Breast epithelium (tissue), 3 donors: ENCODE measurements around the gene CDHR2.

Experiments used
- POLR2AphosphoS5 ChIP-seq, 3 donors: sonication (generic); formaldehyde crosslinking; IDR thresholded peaks; one replicate each; pipeline ENCODE4 v1.6.1; 2017; ENCODE audit warnings: antibody characterized with exemption in 3 of 3
- TF ChIP-seq, protein P1 (sequence below), 3 donors: fragments of 450-650 bp; IDR thresholded peaks; one replicate each; pipeline ENCODE4 v1.5.1; 2016 to 2017; ENCODE audit warnings: antibody characterized with exemption in 3 of 3, mild to moderate bottlenecking in 3 of 3, moderate library complexity in 3 of 3

DNA sequence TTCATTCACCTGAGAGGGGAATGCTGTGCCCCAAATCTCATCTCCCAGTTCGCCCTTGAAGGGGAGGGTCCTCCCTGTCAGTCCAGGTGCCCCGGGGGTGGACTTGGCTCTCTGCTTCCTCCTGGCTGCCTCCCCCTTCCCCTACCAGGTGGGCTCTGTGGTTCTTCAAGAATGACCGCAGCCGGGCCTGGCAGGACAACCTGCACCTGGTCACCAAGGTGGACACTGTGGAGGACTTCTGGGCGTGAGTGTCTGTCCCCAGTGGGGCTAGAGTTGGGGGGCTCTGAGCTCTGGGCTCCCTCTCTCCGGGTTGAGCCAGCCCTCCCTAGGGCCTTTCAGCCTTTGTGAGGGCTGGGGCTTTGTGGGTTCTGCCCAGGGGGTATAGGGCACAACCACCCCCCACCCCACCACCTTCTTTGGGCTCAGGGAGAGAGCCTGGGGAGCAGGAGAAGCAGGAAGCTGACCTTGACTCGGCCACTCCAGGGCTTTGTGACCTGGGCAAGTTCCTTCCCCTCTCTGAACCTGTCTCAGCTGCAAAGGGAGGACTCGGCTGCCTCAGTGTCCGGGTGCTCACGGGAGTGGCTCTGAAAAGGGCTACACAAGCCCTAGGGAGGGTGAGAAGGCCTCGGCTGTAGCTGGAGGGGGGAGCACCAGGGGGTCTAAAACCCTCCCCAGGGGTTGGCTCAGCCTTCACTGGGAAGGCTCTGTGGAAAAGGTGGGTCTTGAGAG, 94.5 kb downstream of the CDHR2 start:
- TF ChIP-seq POLR2AphosphoS5 (IDR thresholded peaks at IDR 0.05), result no peak
- TF ChIP-seq, protein P1, sequence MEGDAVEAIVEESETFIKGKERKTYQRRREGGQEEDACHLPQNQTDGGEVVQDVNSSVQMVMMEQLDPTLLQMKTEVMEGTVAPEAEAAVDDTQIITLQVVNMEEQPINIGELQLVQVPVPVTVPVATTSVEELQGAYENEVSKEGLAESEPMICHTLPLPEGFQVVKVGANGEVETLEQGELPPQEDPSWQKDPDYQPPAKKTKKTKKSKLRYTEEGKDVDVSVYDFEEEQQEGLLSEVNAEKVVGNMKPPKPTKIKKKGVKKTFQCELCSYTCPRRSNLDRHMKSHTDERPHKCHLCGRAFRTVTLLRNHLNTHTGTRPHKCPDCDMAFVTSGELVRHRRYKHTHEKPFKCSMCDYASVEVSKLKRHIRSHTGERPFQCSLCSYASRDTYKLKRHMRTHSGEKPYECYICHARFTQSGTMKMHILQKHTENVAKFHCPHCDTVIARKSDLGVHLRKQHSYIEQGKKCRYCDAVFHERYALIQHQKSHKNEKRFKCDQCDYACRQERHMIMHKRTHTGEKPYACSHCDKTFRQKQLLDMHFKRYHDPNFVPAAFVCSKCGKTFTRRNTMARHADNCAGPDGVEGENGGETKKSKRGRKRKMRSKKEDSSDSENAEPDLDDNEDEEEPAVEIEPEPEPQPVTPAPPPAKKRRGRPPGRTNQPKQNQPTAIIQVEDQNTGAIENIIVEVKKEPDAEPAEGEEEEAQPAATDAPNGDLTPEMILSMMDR (IDR thresholded peaks at IDR 0.05), result no peak
